ENCODE measurements around the gene CARD9.

- TF ChIP-seq POLR2A (IDR thresholded peaks at IDR 0.05) (no peak), CTCF (IDR thresholded peaks at IDR 0.05 in 8 of 11, conservative IDR thresholded peaks at IDR 0.05 in 3 of 11) (no peak)
Observed at GRCh38 chr9:136403538-136403914, 30.1 kb upstream of the CARD9 start.
